K562 (cell line): ENCODE results near the gene OR51B2. TPM values are rescaled to one million over a fixed set of nuclear protein-coding genes. Genes with fewer than 3 reads are reported as not detected.

Source experiments
- CBFA2T3 ChIP-seq: fragments of 450-650 bp; IDR thresholded peaks from 2 replicates; pipeline ENCODE4 v1.6.1; 2017
- CBFB ChIP-seq: sonication (generic); formaldehyde crosslinking; IDR thresholded peaks from 2 replicates; pipeline ENCODE4 v1.4.0; 2020; ENCODE audit warnings: mild to moderate bottlenecking, missing genetic modification reagents
- CBX1 ChIP-seq: sonication (generic); IDR thresholded peaks from 2 replicates; pipeline ENCODE4 v1.6.1; 2016; ENCODE audit warnings: antibody characterized with exemption, low read depth, mild to moderate bottlenecking
- CBX5 ChIP-seq: IDR thresholded peaks from 2 replicates; pipeline ENCODE4 v1.6.1; 2014; ENCODE audit warnings: low read depth, borderline replicate concordance
- FOXK2 ChIP-seq, 2 experiments: fragments of 450-650 bp; IDR thresholded peaks in 1 of 2; conservative IDR thresholded peaks in 1 of 2; 2 replicates each; pipeline ENCODE4 v1.6.1; 2016; ENCODE audit warnings: low read depth in 2 of 2, mild to moderate bottlenecking in 1 of 2
- HMGN3 ChIP-seq: IDR thresholded peaks from 2 replicates; pipeline ENCODE4 v1.6.1; 2011; ENCODE audit warnings: borderline replicate concordance, low read depth, mild to moderate bottlenecking, mixed read lengths, low read length; ENCODE audit not compliant: insufficient read length; ENCODE audit errors: extremely low read depth
- ILK ChIP-seq: fragments of 450-650 bp; IDR thresholded peaks from 2 replicates; pipeline ENCODE4 v1.6.1; 2016; ENCODE audit warnings: missing genetic modification characterization, low read depth, mild to moderate bottlenecking, missing compliant biosample characterization, moderate library complexity, borderline replicate concordance
- MXD1 ChIP-seq: fragments of 250-450 bp; sonication (Bioruptor Pico); IDR thresholded peaks from 2 replicates; pipeline ENCODE4 v1.8.0; 2021; ENCODE audit warnings: borderline replicate concordance, mild to moderate bottlenecking, moderate library complexity; ENCODE audit not compliant: poor library complexity, severe bottlenecking
- MYNN ChIP-seq, 2 experiments: sonication (generic); formaldehyde crosslinking in 1 of 2; IDR thresholded peaks; 2 replicates each; pipeline versions ENCODE4 v1.5.0 to v1.6.1; 2016 to 2020; ENCODE audit warnings: antibody characterized with exemption in 1 of 2, missing genetic modification reagents in 1 of 2
- NFE2L1 ChIP-seq: fragments of 450-650 bp; IDR thresholded peaks from 2 replicates; pipeline ENCODE4 v1.6.1; 2016; ENCODE audit warnings: missing genetic modification characterization, low read depth, mild to moderate bottlenecking, missing compliant biosample characterization, moderate library complexity, borderline replicate concordance
- POLR2B ChIP-seq: fragments of 450-650 bp; IDR thresholded peaks from 2 replicates; pipeline ENCODE4 v1.6.1; 2018; ENCODE audit warnings: low read depth; ENCODE audit not compliant: partially characterized antibody
- SOX6 ChIP-seq: fragments of 450-650 bp; IDR thresholded peaks from 2 replicates; pipeline ENCODE4 v1.6.1; 2014; ENCODE audit warnings: mild to moderate bottlenecking
- SREBF1 ChIP-seq: fragments of 150-350 bp; IDR thresholded peaks from 2 replicates; pipeline ENCODE4 v1.6.1; 2014; ENCODE audit warnings: antibody characterized with exemption, low read depth, low read length, borderline replicate concordance
- SRSF1 ChIP-seq: fragments of 200-400 bp; formaldehyde crosslinking; IDR thresholded peaks from 2 replicates; pipeline ENCODE4 v1.6.1; 2017; ENCODE audit warnings: mild to moderate bottlenecking, low read depth, low read length, moderate library complexity
- TAF7 ChIP-seq: fragments of 450-650 bp; IDR thresholded peaks from 2 replicates; pipeline ENCODE4 v1.6.1; 2016; ENCODE audit warnings: missing genetic modification characterization, missing compliant biosample characterization
- TEAD1 ChIP-seq, 2 experiments: fragments of 450-650 bp in 1 of 2; sonication (generic) in 1 of 2; formaldehyde crosslinking; IDR thresholded peaks; 2 replicates each; pipeline versions ENCODE4 v1.4.0 to v1.8.0; 2020 to 2022; ENCODE audit warnings: mild to moderate bottlenecking in 2 of 2, missing genetic modification reagents in 1 of 2
- THRB ChIP-seq: fragments of 450-650 bp; formaldehyde crosslinking; conservative IDR thresholded peaks from 2 replicates; pipeline ENCODE4 v1.4.0; 2022; ENCODE audit warnings: mild to moderate bottlenecking, missing genetic modification characterization
- TRIM25 ChIP-seq: fragments of 450-650 bp; IDR thresholded peaks from 2 replicates; pipeline ENCODE4 v1.7.0; 2016; ENCODE audit warnings: borderline replicate concordance
- ZBTB1 ChIP-seq: sonication (generic); formaldehyde crosslinking; IDR thresholded peaks from 2 replicates; pipeline ENCODE4 v1.8.1; 2023; ENCODE audit warnings: missing genetic modification reagents, low read depth, mild to moderate bottlenecking, borderline replicate concordance
- ZNF324 ChIP-seq: fragments of 250-450 bp; sonication (Bioruptor Pico); IDR thresholded peaks from 2 replicates; pipeline ENCODE4 v1.4.0; 2020; ENCODE audit warnings: mild to moderate bottlenecking
- ZNF431 ChIP-seq: sonication (generic); formaldehyde crosslinking; IDR thresholded peaks from 2 replicates; pipeline ENCODE4 v1.8.0; 2022; ENCODE audit warnings: mild to moderate bottlenecking, missing genetic modification reagents
- polyA plus RNA-seq, 8 experiments: library from polyadenylated mRNA; depleted of rRNA in 4 of 8; stranded (reverse) in 5 of 8; unstranded in 3 of 8; fragments of >200 nt; fragmentation: Nextera tagmentation in 2 of 8; fragmentation: Illumina TruSeq in 1 of 8; extraction: Ambion mirVana in 2 of 8; extraction: Trizol in 1 of 8; gene quantifications; 2 replicates each; pipeline versions ENCODE4 v1.2.1 to v1.2.3, GENCODE V29; 2011 to 2014; ENCODE audit warnings: inconsistent platforms in 1 of 8, missing spikeins in 1 of 8
- total RNA-seq, 7 experiments: library from RNA; depleted of rRNA in 6 of 7; stranded (reverse); fragments of >200 nt in 6 of 7; fragmentation: Illumina TruSeq in 2 of 7; extraction: Trizol in 2 of 7; gene quantifications; 2 replicates each; pipeline versions ENCODE4 v1.2.1 to v1.2.3, GENCODE V29; 2011 to 2021; ENCODE audit warnings: low replicate concordance in 1 of 7

Gene OR51B2
- total and polyA plus RNA-seq, 9 of the 15 experiments (the other 6 are each of a cell fraction or from before 2014, with no cell fraction given) = 0.38 to 6.6 (median 4.0) TPM

GRCh38 chr11:5275369-5276110 is 48.6 kb downstream of the OR51B2 start (continued):
- no peak for TF ChIP-seq SREBF1
- TF ChIP-seq CBFB (CRISPR knock-in tag) = no peak
- no peak for TF ChIP-seq CBX5
- no peak for TF ChIP-seq TAF7 (tag)
- 0 out of 4 replicates have a peak, but pooled peaks of 1 of the 2 experiments have one; percentile 8 for TF ChIP-seq TEAD1 (CRISPR knock-in tag; IDR thresholded peaks at IDR 0.05)
- TF ChIP-seq SOX6 = peak; percentile 91
- no peak for TF ChIP-seq ZNF324
- no peak for TF ChIP-seq MXD1 (CRISPR knock-in tag)
- no peak for TF ChIP-seq NFE2L1 (tag)
- TF ChIP-seq THRB (CRISPR knock-in tag) = no peak
- no peak for TF ChIP-seq ZBTB1 (CRISPR knock-in tag)
- TF ChIP-seq CBFA2T3 = peak; percentile 92
- TF ChIP-seq POLR2B = no peak
- peak; percentile 47; the same call in 1 of the 2 replicates for TF ChIP-seq MYNN (IDR thresholded peaks at IDR 0.05)
- no peak for TF ChIP-seq MYNN (CRISPR knock-in tag; IDR thresholded peaks at IDR 0.05)
- no peak for TF ChIP-seq TRIM25
- no peak for TF ChIP-seq SRSF1
- TF ChIP-seq FOXK2 (conservative IDR thresholded peaks at IDR 0.05 in 1 of 2, IDR thresholded peaks at IDR 0.05 in 1 of 2; ENCODE audit: low read depth in 2 of 2) = peak; percentile 70 to 71
- no peak for TF ChIP-seq ZNF431 (CRISPR knock-in tag)
- no peak for TF ChIP-seq CBX1
- TF ChIP-seq HMGN3 = no peak
- TF ChIP-seq ILK (tag) = no peak
